Measurements from ENCODE around the gene ATP1A2.

Gene ATP1A2

DNA sequence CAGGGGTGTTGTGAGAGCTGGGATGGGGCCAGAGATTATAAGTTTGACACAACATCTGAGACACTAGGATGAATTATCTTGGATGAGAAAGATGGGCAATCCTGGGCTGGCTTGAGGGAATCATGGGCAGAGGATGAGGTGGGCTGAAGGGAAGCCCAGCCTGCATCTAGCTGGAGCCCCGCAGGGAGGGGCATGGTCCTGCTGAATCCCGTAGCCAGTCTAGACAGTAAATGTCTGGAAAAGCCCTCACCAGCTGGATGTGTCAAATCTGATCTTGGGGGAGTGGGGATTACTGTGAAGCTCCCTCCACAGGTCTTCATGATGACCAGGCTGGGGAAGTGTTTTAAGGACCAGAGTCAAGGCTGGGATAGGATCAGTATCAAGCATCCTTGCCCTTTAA lies 71.2 kb downstream of the ATP1A2 start:
- no peak for DNase-seq

- DNase-seq, result no peak
These were observed 71.8 kb downstream of the ATP1A2 start for GRCh38 chr1:160187407-160187806.

- no peak for DNase-seq
These were observed 72.8 kb downstream of the ATP1A2 start for GRCh38 chr1:160188341-160188740.

DNA sequence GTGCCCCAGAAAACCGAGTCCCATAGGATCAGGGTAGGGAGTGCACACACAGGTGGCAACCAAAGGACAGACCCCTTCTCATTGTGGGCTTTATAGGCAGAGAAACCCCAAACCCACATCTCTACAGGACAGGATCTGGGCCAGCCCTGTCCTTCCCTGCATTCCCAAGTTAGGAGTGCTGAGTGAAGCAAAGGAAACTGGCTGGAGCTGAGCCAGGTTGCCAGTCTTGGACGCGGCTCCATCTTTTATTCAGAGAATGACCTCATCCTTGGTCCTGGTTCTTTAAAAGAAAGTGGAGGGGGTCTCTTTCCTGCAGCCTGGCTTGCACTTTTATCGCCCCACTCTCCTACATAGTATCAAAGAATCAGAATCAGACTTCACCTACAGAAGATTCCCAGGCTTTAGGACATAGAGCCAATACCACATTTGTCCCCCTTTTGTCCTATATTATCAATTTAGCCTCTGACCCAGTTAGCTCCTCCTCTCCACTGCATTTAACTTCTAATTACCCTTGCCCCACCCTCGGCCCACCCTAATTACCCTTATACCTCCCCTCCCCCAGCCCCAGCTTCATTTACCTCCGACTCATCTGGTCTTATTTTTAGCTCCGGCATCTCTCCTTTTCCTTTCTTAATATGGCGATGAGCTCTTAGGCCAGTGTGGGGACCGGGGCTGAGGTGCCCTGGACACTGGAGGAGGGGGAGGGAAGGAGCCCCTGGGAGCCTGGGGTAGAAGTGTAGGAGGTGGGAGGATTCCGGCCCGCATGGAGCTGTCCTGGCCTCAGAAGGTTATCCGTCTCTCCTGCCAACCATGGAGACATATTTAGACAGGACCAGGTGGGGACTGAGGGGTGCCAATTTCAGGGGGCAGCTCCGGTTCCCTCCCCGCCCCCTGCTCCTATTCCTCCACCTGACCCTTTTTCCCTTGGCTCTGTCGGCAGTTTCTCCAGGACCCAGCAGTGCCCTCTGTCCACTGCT lies 74.4 kb downstream of the ATP1A2 start, which contains the start of gene CASQ1:
TSS of gene CASQ1 (plus strand) at position 927 of the 977 bp plus-strand sequence. CDS start 177 bp downstream, outside the sequence.
- DNase-seq, result no peak

DNA sequence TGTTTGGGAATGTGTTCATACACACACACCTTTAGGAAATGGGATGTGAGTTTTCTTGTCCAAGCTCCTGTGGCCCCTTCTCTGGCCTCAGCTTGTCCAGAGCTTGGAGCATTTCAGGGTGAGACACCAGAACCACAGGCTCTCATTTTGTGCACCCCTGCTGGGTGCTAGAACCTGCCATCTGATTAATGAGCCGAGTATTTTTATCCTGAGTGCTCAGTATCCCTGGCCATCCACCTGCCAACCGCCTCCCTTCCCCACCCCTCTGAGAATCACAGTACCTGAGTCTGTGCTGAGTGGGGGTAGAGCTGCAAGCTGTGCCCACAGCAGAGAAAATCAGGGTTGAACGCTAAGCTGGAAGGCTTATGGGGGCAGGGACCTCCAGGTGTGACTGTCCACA lies 76.2 kb downstream of the ATP1A2 start:
- no peak for DNase-seq

- DNase-seq, result no peak
These were observed 76.7 kb downstream of the ATP1A2 start for GRCh38 chr1:160192234-160192633.

All from NCI-H2171 treated with DMSO at 0.1 percent for 48 hours (cell line).